ENCODE data around the gene FBF1. TPM values are rescaled to one million over a fixed set of nuclear protein-coding genes. Genes with fewer than 3 reads are reported as not detected.

FBF1 gene
- total and polyA plus RNA-seq, 2 of the 4 experiments (the other 2 are of a cell fraction), result 4.5 to 8.0 TPM

GRCh38 chr17:75906143-75906884, 34.5 kb downstream of the FBF1 start:
- WGBS, 2 experiments (ENCODE audit: extremely low coverage in 2 of 2, insufficient read length in 1 of 2), result 80% methylated on average over 1 of the region's 10 CpGs; no CpG with 5 or more reads in 1 of the 2 experiments
- H3K36me3 ChIP-seq (ENCODE audit: control insufficient read depth, insufficient read depth, low read length), result peaks cover 12% of the 10 kb centered on the region
- ATAC-seq (ENCODE audit: low read depth) (no peak), DNase-seq (no peak)
- POLR2A ChIA-PET (ENCODE audit: unreplicated experiment), result no interaction called here
- H3K9me3 ChIP-seq (ENCODE audit: control insufficient read depth, insufficient read depth, low read length), result no peaks in the 10 kb centered on the region
- H4K20me1 ChIP-seq (ENCODE audit: insufficient read depth, low read length), result no peaks in the 10 kb centered on the region
- H2BK15ac ChIP-seq (ENCODE audit: low read depth, low read length), result no peak overlapping the region
- H3K56ac ChIP-seq (ENCODE audit: extremely low read depth, insufficient read depth, low read length), result no peak overlapping the region
- H3K9ac ChIP-seq (ENCODE audit: low read depth, low read length), result no peak overlapping the region
- H3K79me1 ChIP-seq (ENCODE audit: low read depth in 1 of 2, low read length in 2 of 2), result peaks cover 10 to 25% of the 10 kb centered on the region in 2 experiments
- no peak overlapping the region for H3K4me2 ChIP-seq (ENCODE audit: low read depth, low read length)
- H2BK120ac ChIP-seq (ENCODE audit: low read depth, low read length), result no peak overlapping the region
- H3K18ac ChIP-seq (ENCODE audit: low read depth, low read length), result no peak overlapping the region
- in situ Hi-C loops (cut with MboI; ENCODE audit: low sequenced_read_pairs), result loop anchor here (10.0 kb wide), 1 partner anchor 378 kb away; no protein-coding TSS in a partner anchor
- H4K5ac ChIP-seq (ENCODE audit: low read depth, low read length), result peak overlapping the region; percentile 82
- 0 out of 2 replicates have a peak, but pooled peaks cover 6% of the 10 kb centered on the region for H3K9me1 ChIP-seq (ENCODE audit: insufficient read depth, low read length)
- CTCF ChIA-PET, result no interaction called here
- no peak overlapping the region for H3K27ac ChIP-seq (ENCODE audit: insufficient read depth, low read length)
- no peak for TF ChIP-seq FOS (IDR thresholded peaks at IDR 0.05; ENCODE audit: low read depth, low read length)
- no peak for TF ChIP-seq USF2 (IDR thresholded peaks at IDR 0.05; ENCODE audit: low read depth, low read length)
- TF ChIP-seq CHD1 (IDR thresholded peaks at IDR 0.05; ENCODE audit: low read depth, low read length), result no peak
- no peak for TF ChIP-seq BHLHE40 (IDR thresholded peaks at IDR 0.05; ENCODE audit: low read depth, low read length)
- TF ChIP-seq MAFK (IDR thresholded peaks at IDR 0.05; ENCODE audit: low read depth, low read length), result no peak
- TF ChIP-seq ELK1 (IDR thresholded peaks at IDR 0.05; ENCODE audit: borderline replicate concordance, low read depth, low read length), result no peak
- no peak for TF ChIP-seq CTCF (conservative IDR thresholded peaks at IDR 0.05; ENCODE audit: low read depth, low read length)
- no peak for TF ChIP-seq MAZ (IDR thresholded peaks at IDR 0.05; ENCODE audit: borderline replicate concordance, low read depth, low read length)
- peak overlapping the region; percentile 45 for H3K4ac ChIP-seq (ENCODE audit: low read depth, low read length)
- peak overlapping the region; percentile 78 for H2AK9ac ChIP-seq (replicated peaks; ENCODE audit: low read depth, low read length, poor library complexity)
- no peak overlapping the region for H2BK20ac ChIP-seq (ENCODE audit: low read depth, low read length)
- intact Hi-C loops (cut with micrococcal nuclease), result loop anchor here (5.0 to 10.0 kb wide), 2 partner anchors 36 to 168 kb away; partner anchors contain the start of genes FBF1, GALR2, SRP68 and ZACN
- H2AFZ ChIP-seq (replicated peaks; ENCODE audit: low read length, poor library complexity), result peak overlapping the region; percentile 1
- peak overlapping the region; percentile 87; the same call in 1 of the 2 replicates for H2AK5ac ChIP-seq (ENCODE audit: low read depth, low read length)
- peaks cover 4% of the 10 kb centered on the region for H3K4me1 ChIP-seq (ENCODE audit: control insufficient read depth, insufficient read depth, low read length)
- no peak overlapping the region for H3K14ac ChIP-seq (replicated peaks; ENCODE audit: low read depth, low read length)
- no peak overlapping the region for H4K91ac ChIP-seq (ENCODE audit: insufficient read depth, low read depth, low read length)
- H3K27me3 ChIP-seq (ENCODE audit: control insufficient read depth, insufficient read depth, low read length), result no peaks in the 10 kb centered on the region
- no TSS peak for BruUV-seq (replicated peaks)
- dilution Hi-C loops (cut with HindIII; ENCODE audit: low sequenced_read_pairs, unreplicated experiment), result no loop called here
- no peak overlapping the region for H2BK5ac ChIP-seq (ENCODE audit: low read depth, low read length, poor library complexity, severe bottlenecking)
- H3K4me3 ChIP-seq (ENCODE audit: insufficient read depth, low read depth, low read length), result no peak overlapping the region
- peak overlapping the region; percentile 68 to 98 for H4K8ac ChIP-seq (ENCODE audit: low read depth in 2 of 2, low read length in 2 of 2)
- no peak overlapping the region for H3K23ac ChIP-seq (ENCODE audit: low read depth, low read length)
